Hepatocyte (in vitro differentiated cells): ENCODE measurements around the gene GARS1. TPM values are rescaled to one million over a fixed set of nuclear protein-coding genes. Genes with fewer than 3 reads are reported as not detected.

Source experiments
- DNase-seq: peaks from one replicate; pipeline ENCODE4 v3.0.0-alpha.2; 2016; ENCODE audit warnings: low spot score
- H2AFZ ChIP-seq: fragments of 200-600 bp; sonication (generic); 2 replicates; pipeline ENCODE4 v1.6.0; 2016; ENCODE audit warnings: antibody characterized with exemption, mild to moderate bottlenecking
- H3K27ac ChIP-seq: fragments of 200-600 bp; sonication (generic); 2 replicates; pipeline ENCODE4 v1.5.1; 2016; ENCODE audit warnings: mild to moderate bottlenecking
- H3K27me3 ChIP-seq: fragments of 200-600 bp; sonication (generic); 2 replicates; pipeline ENCODE4 v1.6.1; 2016
- H3K36me3 ChIP-seq: fragments of 200-600 bp; sonication (generic); replicated peaks from 2 replicates; pipeline ENCODE4 v1.5.1; 2016; ENCODE audit warnings: low read depth; ENCODE audit not compliant: insufficient read depth
- H3K4me1 ChIP-seq: fragments of 200-600 bp; sonication (generic); 2 replicates; pipeline ENCODE4 v1.5.1; 2016; ENCODE audit warnings: mild to moderate bottlenecking, moderate library complexity; ENCODE audit not compliant: insufficient read depth
- H3K4me2 ChIP-seq: fragments of 200-600 bp; sonication (generic); 2 replicates; pipeline ENCODE4 v1.6.0; 2016
- H3K4me3 ChIP-seq: fragments of 200-600 bp; sonication (generic); 2 replicates; pipeline ENCODE4 v1.5.1; 2016; ENCODE audit warnings: mild to moderate bottlenecking
- H3K79me2 ChIP-seq: fragments of 200-600 bp; sonication (generic); 2 replicates; pipeline ENCODE4 v1.6.0; 2017; ENCODE audit warnings: mild to moderate bottlenecking
- H3K9me2 ChIP-seq: fragments of 200-600 bp; sonication (generic); replicated peaks from 2 replicates; pipeline ENCODE4 v1.6.0; 2017; ENCODE audit warnings: mild to moderate bottlenecking; ENCODE audit not compliant: insufficient read depth
- H3K9me3 ChIP-seq: fragments of 200-600 bp; sonication (generic); 2 replicates; pipeline ENCODE4 v1.5.1; 2016; ENCODE audit warnings: low read depth, mild to moderate bottlenecking
- H4K20me1 ChIP-seq: fragments of 200-600 bp; sonication (generic); 2 replicates; pipeline ENCODE4 v1.6.0; 2016; ENCODE audit warnings: mild to moderate bottlenecking; ENCODE audit not compliant: insufficient read depth, poor library complexity, severe bottlenecking
- CTCF ChIP-seq: fragments of 200-600 bp; sonication (generic); IDR thresholded peaks from 2 replicates; pipeline ENCODE4 v1.5.1; 2016; ENCODE audit warnings: antibody characterized with exemption, mild to moderate bottlenecking; ENCODE audit not compliant: poor library complexity
- EZH2 ChIP-seq: fragments of 200-600 bp; sonication (generic); IDR thresholded peaks from 2 replicates; pipeline ENCODE4 v1.6.1; 2016; ENCODE audit warnings: antibody characterized with exemption, mild to moderate bottlenecking, borderline replicate concordance
- EZH2phosphoT487 ChIP-seq: fragments of 200-600 bp; sonication (generic); IDR thresholded peaks from one replicate; pipeline ENCODE4 v1.6.1; 2018; ENCODE audit warnings: antibody characterized with exemption, mild to moderate bottlenecking, low read depth, moderate library complexity; ENCODE audit not compliant: unreplicated experiment, severe bottlenecking
- WGBS: methylation state at CpG from one replicate; pipeline ENCODE4 v1.1.6; 2016; ENCODE audit warnings: low lambda C conversion rate; ENCODE audit errors: missing lambda C conversion rate; 5-methylcytosine and 5-hydroxymethylcytosine counted together
- polyA plus RNA-seq: library from polyadenylated mRNA; unstranded; fragments of >200 nt; fragmentation: Nextera tagmentation; extraction: Ambion mirVana; gene quantifications from 2 replicates; pipeline ENCODE4 v1.2.1, GENCODE V29; 2016
- total RNA-seq: library from RNA; depleted of rRNA; stranded (reverse); fragments of >200 nt; gene quantifications from 2 replicates; pipeline ENCODE4 v1.2.3, GENCODE V29; 2014

The GARS1 gene
- total and polyA plus RNA-seq, 2 experiments from 2014 or later = 131 to 163 TPM

DNA sequence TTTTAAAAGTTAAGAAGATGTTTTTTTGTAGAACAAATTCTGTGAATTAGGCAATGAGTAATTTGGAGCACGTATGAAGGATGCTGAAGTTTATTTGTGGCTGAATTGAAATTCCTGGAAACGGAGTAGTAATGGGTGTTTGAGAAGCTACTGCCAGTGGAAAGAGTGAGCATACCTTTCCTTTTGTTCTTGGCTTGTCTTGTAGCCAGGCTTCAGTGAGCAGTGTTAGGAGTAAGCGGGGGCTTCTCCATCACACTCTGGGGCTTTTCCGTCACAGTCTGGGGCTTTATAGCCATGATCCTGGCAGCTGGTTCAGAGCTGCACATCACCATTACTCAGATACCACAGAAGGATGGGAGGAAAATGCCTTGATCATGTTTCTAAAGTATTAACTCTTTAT, 32.3 kb downstream of the GARS1 start:
- H3K36me3 ChIP-seq = peaks cover 5% of the 10 kb centered on the region
- no peaks in the 10 kb centered on the region for H3K27me3 ChIP-seq
- H2AFZ ChIP-seq = no peak overlapping the region
- TF ChIP-seq CTCF = no peak
- TF ChIP-seq EZH2 = no peak
- no peak for TF ChIP-seq EZH2phosphoT487
- no peak overlapping the region for H3K4me3 ChIP-seq
- no peaks in the 10 kb centered on the region for H3K9me3 ChIP-seq
- H3K4me1 ChIP-seq = no peaks in the 10 kb centered on the region
- WGBS = 94% methylated on average over 4 of the region's 4 CpGs
- H3K9me2 ChIP-seq = no peaks in the 10 kb centered on the region
- no peak overlapping the region for H3K27ac ChIP-seq
- no peaks in the 10 kb centered on the region for H3K79me2 ChIP-seq
- no peak for DNase-seq
- H4K20me1 ChIP-seq = no peaks in the 10 kb centered on the region
- H3K4me2 ChIP-seq = no peak overlapping the region

- Histone ChIP-seq H3K4me1 (no peaks in the 10 kb centered on the region), H2AFZ (no peak overlapping the region), H4K20me1 (no peaks in the 10 kb centered on the region)
These were observed 36.3 kb downstream of the GARS1 start for GRCh38 chr7:30630986-30631385.

DNA sequence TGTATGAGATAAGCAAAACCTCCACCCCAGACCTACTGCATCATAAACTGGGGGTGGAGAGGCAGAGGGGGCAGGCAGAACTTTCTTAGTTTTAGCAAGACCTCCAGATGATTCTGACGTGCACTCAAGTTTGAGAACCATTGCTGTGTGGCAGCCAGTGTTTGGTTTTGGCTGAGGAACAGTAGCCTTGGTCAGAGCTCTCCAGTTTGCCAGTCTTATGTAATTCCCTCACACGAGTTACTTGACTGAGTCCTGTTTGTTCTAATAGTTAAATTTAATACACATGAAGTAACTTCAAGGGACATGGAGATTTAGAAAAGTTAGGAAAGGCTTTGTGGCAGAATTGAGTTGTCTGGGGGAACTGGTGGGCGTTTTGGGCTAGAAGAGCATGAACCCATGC, 38.5 kb downstream of the GARS1 start:
- Histone ChIP-seq H3K36me3 (no peaks in the 10 kb centered on the region), H3K79me2 (no peaks in the 10 kb centered on the region), H3K27me3 (no peaks in the 10 kb centered on the region), H3K4me1 (no peaks in the 10 kb centered on the region), H3K27ac (peak overlapping the region; percentile 9), H3K9me2 (no peaks in the 10 kb centered on the region), H3K4me2 (no peak overlapping the region), H4K20me1 (no peaks in the 10 kb centered on the region), H3K4me3 (no peak overlapping the region), H3K9me3 (no peaks in the 10 kb centered on the region), H2AFZ (no peak overlapping the region)
- DNase-seq = no peak
- no peak for TF ChIP-seq CTCF
- no peak for TF ChIP-seq EZH2
- no peak for TF ChIP-seq EZH2phosphoT487
- 87% methylated on average over 3 of the region's 3 CpGs for WGBS

More at GRCh38 chr7:30630986-30631385, 36.3 kb downstream of the GARS1 start:
- H3K27ac ChIP-seq = no peak overlapping the region
- no peaks in the 10 kb centered on the region for H3K36me3 ChIP-seq
- H3K4me3 ChIP-seq = no peak overlapping the region
- no peaks in the 10 kb centered on the region for H3K27me3 ChIP-seq
- over 99% methylated on average over 4 of the region's 4 CpGs for WGBS
- no peak overlapping the region for H3K4me2 ChIP-seq
- TF ChIP-seq EZH2 (no peak), CTCF (no peak), EZH2phosphoT487 (no peak)
- no peak for DNase-seq
- no peaks in the 10 kb centered on the region for H3K9me3 ChIP-seq
- H3K9me2 ChIP-seq = no peaks in the 10 kb centered on the region
- no peaks in the 10 kb centered on the region for H3K79me2 ChIP-seq

GRCh38 chr7:30634193-30634626, 39.5 kb downstream of the GARS1 start:
- Histone ChIP-seq H2AFZ (no peak overlapping the region), H3K36me3 (no peaks in the 10 kb centered on the region), H3K9me3 (no peaks in the 10 kb centered on the region), H3K4me3 (no peak overlapping the region), H3K4me2 (no peak overlapping the region), H3K4me1 (no peaks in the 10 kb centered on the region), H3K79me2 (no peaks in the 10 kb centered on the region), H3K27me3 (no peaks in the 10 kb centered on the region), H3K9me2 (no peaks in the 10 kb centered on the region), H4K20me1 (no peaks in the 10 kb centered on the region), H3K27ac (no peak overlapping the region)
- no peak for DNase-seq
- TF ChIP-seq EZH2 = no peak
- TF ChIP-seq CTCF = no peak
- no peak for TF ChIP-seq EZH2phosphoT487
- 50% methylated on average over 1 of the region's 1 CpG for WGBS
